Body of pancreas (tissue), 4 donors: ENCODE data around the gene OSBP2.

Source experiments
- CTCF ChIP-seq, 7 experiments: fragments of 450-650 bp in 4 of 7; fragments of 200-600 bp in 3 of 7; sonication (generic) in 3 of 7; IDR thresholded peaks; one replicate each; pipeline ENCODE4 v1.5.1; 2016 to 2019; ENCODE audit warnings: antibody characterized with exemption in 7 of 7
- POLR2A ChIP-seq, 3 donors: fragments of 450-650 bp; IDR thresholded peaks; one replicate each; pipeline ENCODE4 v1.6.1; 2016; ENCODE audit warnings: antibody characterized with exemption in 3 of 3, mild to moderate bottlenecking in 2 of 3

GRCh38 chr22:30732426-30732825 lies 37.8 kb downstream of the OSBP2 start:
- TF ChIP-seq CTCF (IDR thresholded peaks at IDR 0.05): no peak
- no peak for TF ChIP-seq POLR2A (IDR thresholded peaks at IDR 0.05)
